Left renal pelvis (tissue), 4 donors: ENCODE measurements around the gene CD96. TPM values are rescaled to one million over a fixed set of nuclear protein-coding genes. Genes with fewer than 3 reads are reported as not detected.

ENCODE experiments used
- polyA plus RNA-seq, 4 donors: library from polyadenylated mRNA; unstranded; fragments of 120-200 nt; gene quantifications; one replicate each; pipeline ENCODE4 v1.2.1, GENCODE V29; 2013; ENCODE audit not compliant: insufficient read length in 4 of 4

CD96 gene
- polyA plus RNA-seq, 4 donors, result 0.60 to 2.9 (median 1.6) TPM

Other genes starting within 250 kb of the CD96 start
- under 1 TPM in 3 of 4 donors, not detected in 1; 0.23 to 0.36 (median 0.33) TPM for gene ZBED2, start 53.1 kb downstream of the CD96 start, polyA plus RNA-seq
- 10 to 100 TPM in 2 of 4 donors, 1 to 10 TPM in 1, under 1 TPM in 1; 0.91 to 15.8 (median 12.0) TPM for gene PLCXD2, start 132.5 kb downstream of the CD96 start, polyA plus RNA-seq